SU-DHL-6 (cell line): Measurements from ENCODE around the gene IGIP.

Experiments used
- H2AFZ ChIP-seq: fragments of 200-600 bp; sonication (generic); 2 replicates; pipeline ENCODE4 v1.6.1; 2014; ENCODE audit warnings: low read depth, mild to moderate bottlenecking, moderate library complexity, mixed read lengths, antibody characterized with exemption, low read length; ENCODE audit not compliant: severe bottlenecking
- H3F3A ChIP-seq: fragments of 200-600 bp; shearing (Covaris generic); 2 replicates; pipeline ENCODE4 v1.6.0; 2016; ENCODE audit warnings: antibody characterized with exemption, mild to moderate bottlenecking; ENCODE audit not compliant: insufficient read depth
- H3K27ac ChIP-seq: fragments of 200-600 bp; sonication (generic); 2 replicates; pipeline ENCODE4 v1.5.1; 2016; ENCODE audit warnings: low read depth, mild to moderate bottlenecking, low read length, moderate library complexity, mixed read lengths
- H3K27me3 ChIP-seq: fragments of 200-600 bp; sonication (generic), shearing (Covaris generic); 2 replicates; pipeline ENCODE4 v1.6.0; 2014; ENCODE audit warnings: mild to moderate bottlenecking, low read length
- H3K36me3 ChIP-seq: fragments of 200-600 bp; sonication (generic); 2 replicates; pipeline ENCODE4 v1.6.1; 2014; ENCODE audit warnings: mild to moderate bottlenecking, low read length, mixed read lengths
- H3K4me2 ChIP-seq: fragments of 300-600, 200-600 bp; shearing (Covaris generic), sonication (generic); 2 replicates; pipeline ENCODE4 v1.6.0; 2014; ENCODE audit warnings: low read length, low read depth, mild to moderate bottlenecking; ENCODE audit not compliant: poor library complexity, severe bottlenecking
- H3K4me3 ChIP-seq: fragments of 200-600 bp; sonication (generic); 2 replicates; pipeline ENCODE4 v1.5.1; 2014; ENCODE audit warnings: antibody characterized with exemption, low read length, mild to moderate bottlenecking, mixed read lengths; ENCODE audit not compliant: insufficient read depth, poor library complexity, severe bottlenecking
- H3K79me2 ChIP-seq: fragments of 200-600 bp; sonication (generic); 2 replicates; pipeline ENCODE4 v1.6.1; 2014; ENCODE audit warnings: mild to moderate bottlenecking, low read length, moderate library complexity; ENCODE audit not compliant: insufficient read depth
- H3K9ac ChIP-seq: fragments of 200-600 bp; sonication (generic); 2 replicates; pipeline ENCODE4 v1.7.0; 2014; ENCODE audit warnings: mild to moderate bottlenecking, low read length
- H3K9me2 ChIP-seq: fragments of 200-600 bp; sonication (generic); replicated peaks from 2 replicates; pipeline ENCODE4 v1.6.1; 2014; ENCODE audit warnings: low read length; ENCODE audit not compliant: insufficient read depth
- H3K9me3 ChIP-seq: fragments of 200-600 bp; sonication (generic); 2 replicates; pipeline ENCODE4 v1.6.1; 2014; ENCODE audit warnings: low read length, mixed read lengths; ENCODE audit not compliant: insufficient read depth
- H4K20me1 ChIP-seq: fragments of 200-600 bp; sonication (generic); 2 replicates; pipeline ENCODE4 v1.6.1; 2014; ENCODE audit warnings: low read depth, mild to moderate bottlenecking, antibody characterized with exemption, low read length, moderate library complexity, mixed read lengths
- CTCF ChIP-seq: fragments of 200-600 bp; sonication (generic); IDR thresholded peaks from one replicate; pipeline ENCODE4 v1.5.1; 2017; ENCODE audit warnings: antibody characterized with exemption, mild to moderate bottlenecking, low read length, moderate library complexity; ENCODE audit not compliant: insufficient read depth, poor library complexity, severe bottlenecking
- EZH2phosphoT487 ChIP-seq: fragments of 200-600 bp; sonication (generic), shearing (Covaris generic); conservative IDR thresholded peaks from 2 replicates; pipeline ENCODE4 v1.6.1; 2018; ENCODE audit warnings: mild to moderate bottlenecking, antibody characterized with exemption, low read length, moderate library complexity, mixed read lengths

IGIP gene

GRCh38 chr5:140143521-140144258, 18.0 kb downstream of the IGIP start:
- Histone ChIP-seq H3K79me2 (no peaks in the 10 kb centered on the region), H4K20me1 (no peaks in the 10 kb centered on the region; the same call in 1 of the 2 replicates)

GRCh38 chr5:140145256-140145655, 19.5 kb downstream of the IGIP start:
- TF ChIP-seq CTCF (no peak), EZH2phosphoT487 (no peak)
- no peaks in the 10 kb centered on the region for H3F3A ChIP-seq
- H2AFZ ChIP-seq: no peak overlapping the region

More at GRCh38 chr5:140143521-140144258, 18.0 kb downstream of the IGIP start:
- Histone ChIP-seq H3K9me2 (no peaks in the 10 kb centered on the region), H3K27me3 (no peaks in the 10 kb centered on the region), H3K27ac (no peak overlapping the region), H3F3A (no peaks in the 10 kb centered on the region), H3K4me3 (no peak overlapping the region), H3K4me2 (no peak overlapping the region), H3K9me3 (no peaks in the 10 kb centered on the region), H3K9ac (no peak overlapping the region), H3K36me3 (no peaks in the 10 kb centered on the region), H2AFZ (no peak overlapping the region)
- TF ChIP-seq EZH2phosphoT487 (no peak), CTCF (no peak)

DNA sequence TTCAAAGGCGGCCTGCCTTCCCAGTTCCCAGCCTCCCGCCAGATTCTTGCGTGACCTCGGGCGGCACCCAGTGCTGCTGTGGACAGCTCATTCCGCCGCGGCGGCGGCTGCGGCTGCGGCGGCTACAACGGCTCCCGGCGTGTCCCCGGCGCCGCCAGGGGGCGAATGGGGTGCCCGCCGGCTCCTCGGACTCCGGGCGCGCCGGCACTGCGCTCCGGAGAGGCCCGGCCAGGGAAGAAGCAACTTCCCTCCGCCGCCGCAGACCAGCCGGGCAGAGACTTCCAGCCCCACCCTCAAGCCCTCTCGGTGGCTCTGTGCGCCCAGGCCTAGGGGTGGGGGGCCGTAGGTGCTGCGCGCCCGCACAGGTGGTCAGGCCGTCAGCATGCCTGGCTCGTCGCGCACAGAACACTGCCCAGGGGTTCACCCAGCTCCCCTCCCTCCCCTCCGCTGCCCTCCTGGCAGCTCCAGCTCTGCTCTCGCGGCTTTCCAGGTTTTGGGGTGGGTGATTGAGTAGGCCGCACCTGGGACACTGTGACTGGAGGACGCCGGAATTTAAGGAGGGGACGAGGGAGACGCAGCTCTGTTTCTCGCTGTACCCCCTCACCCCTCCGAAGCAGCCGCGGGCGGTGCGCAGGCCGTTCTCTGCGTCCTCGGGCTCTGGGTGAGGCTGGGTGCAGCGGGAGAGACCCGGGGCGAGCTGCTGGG, 20.2 kb downstream of the IGIP start:
- no peak for TF ChIP-seq EZH2phosphoT487
- TF ChIP-seq CTCF: no peak
- no peak overlapping the region for H3K9ac ChIP-seq
- no peak overlapping the region for H2AFZ ChIP-seq
- no peaks in the 10 kb centered on the region for H3K79me2 ChIP-seq
- H3K9me2 ChIP-seq: no peaks in the 10 kb centered on the region
- no peak overlapping the region for H3K4me2 ChIP-seq
- no peaks in the 10 kb centered on the region; the same call in 1 of the 2 replicates for H4K20me1 ChIP-seq
- no peaks in the 10 kb centered on the region for H3K9me3 ChIP-seq
- H3F3A ChIP-seq: no peaks in the 10 kb centered on the region
- no peak overlapping the region for H3K4me3 ChIP-seq
- H3K36me3 ChIP-seq: no peaks in the 10 kb centered on the region
- no peaks in the 10 kb centered on the region for H3K27me3 ChIP-seq
- H3K27ac ChIP-seq: no peak overlapping the region

More at GRCh38 chr5:140145256-140145655, 19.5 kb downstream of the IGIP start:
- H3K27me3 ChIP-seq: no peaks in the 10 kb centered on the region
- H4K20me1 ChIP-seq: no peaks in the 10 kb centered on the region; the same call in 1 of the 2 replicates
- H3K9me3 ChIP-seq: no peaks in the 10 kb centered on the region
- H3K4me3 ChIP-seq: no peak overlapping the region
- H3K9me2 ChIP-seq: no peaks in the 10 kb centered on the region
- no peaks in the 10 kb centered on the region for H3K36me3 ChIP-seq
- H3K27ac ChIP-seq: no peak overlapping the region
- H3K4me2 ChIP-seq: no peak overlapping the region
- no peak overlapping the region for H3K9ac ChIP-seq
- H3K79me2 ChIP-seq: no peaks in the 10 kb centered on the region
